ENCODE measurements around the gene TSPEAR. TPM values are rescaled to one million over a fixed set of nuclear protein-coding genes. Genes with fewer than 3 reads are reported as not detected.

The TSPEAR gene
- total and polyA plus RNA-seq, 2 donors (not counting 1 experiment from before 2014, with no cell fraction given), result not detected

- Histone ChIP-seq H3K9me3 (ENCODE audit: control insufficient read depth, insufficient read depth, low read depth, low read length) (no peaks in the 10 kb centered on the region), H3K79me2 (ENCODE audit: control insufficient read depth, insufficient read depth, low read length) (no peaks in the 10 kb centered on the region), H4K20me1 (ENCODE audit: control insufficient read depth, extremely low read depth, insufficient read depth, low read length) (no peaks in the 10 kb centered on the region), H3K4me1 (ENCODE audit: control insufficient read depth, extremely low read depth, insufficient read depth, low read length) (no peaks in the 10 kb centered on the region), H3K9ac (ENCODE audit: insufficient read depth, low read length) (no peak overlapping the region), H3K4me3 (replicated peaks in 1 of 4; ENCODE audit: control extremely low read depth in 1 of 4, insufficient read depth in 1 of 4, low read depth in 3 of 4, low read length in 4 of 4) (no peak overlapping the region), H3K4me2 (ENCODE audit: extremely low read depth, insufficient read depth, low read length) (no peak overlapping the region), H3K27me3 (ENCODE audit: control insufficient read depth, insufficient read depth, low read length) (no peaks in the 10 kb centered on the region), H3K27ac (ENCODE audit: insufficient read depth, low read length) (no peak overlapping the region), H3K36me3 (ENCODE audit: control insufficient read depth, insufficient read depth, low read length) (no peaks in the 10 kb centered on the region), H2AFZ (ENCODE audit: low read length) (no peak overlapping the region)
- TF ChIP-seq EZH2 (IDR thresholded peaks at IDR 0.05; ENCODE audit: low read length, missing control alignments) (no peak), CTCF (conservative IDR thresholded peaks at IDR 0.05 in 1 of 2, IDR thresholded peaks at IDR 0.05 in 1 of 2; ENCODE audit: low read depth in 1 of 2, low read length in 2 of 2) (no peak)
- no peak for DNase-seq (ENCODE audit: low read depth in 2 of 2)
These were observed 225.1 kb downstream of the TSPEAR start for GRCh38 chr21:44486302-44486701.

GRCh38 chr21:44485796-44486195 lies 225.6 kb downstream of the TSPEAR start:
- Histone ChIP-seq H3K9ac (ENCODE audit: insufficient read depth, low read length) (no peak overlapping the region), H3K4me1 (ENCODE audit: control insufficient read depth, extremely low read depth, insufficient read depth, low read length) (no peaks in the 10 kb centered on the region), H3K4me2 (ENCODE audit: extremely low read depth, insufficient read depth, low read length) (no peak overlapping the region), H3K4me3 (replicated peaks in 1 of 4; ENCODE audit: control extremely low read depth in 1 of 4, insufficient read depth in 1 of 4, low read depth in 3 of 4, low read length in 4 of 4) (peak overlapping the region in 1 of 4 experiments; percentile 30), H3K27ac (ENCODE audit: insufficient read depth, low read length) (no peak overlapping the region), H3K9me3 (ENCODE audit: control insufficient read depth, insufficient read depth, low read depth, low read length) (no peaks in the 10 kb centered on the region), H3K36me3 (ENCODE audit: control insufficient read depth, insufficient read depth, low read length) (no peaks in the 10 kb centered on the region), H3K79me2 (ENCODE audit: control insufficient read depth, insufficient read depth, low read length) (no peaks in the 10 kb centered on the region), H3K27me3 (ENCODE audit: control insufficient read depth, insufficient read depth, low read length) (no peaks in the 10 kb centered on the region), H2AFZ (ENCODE audit: low read length) (no peak overlapping the region), H4K20me1 (ENCODE audit: control insufficient read depth, extremely low read depth, insufficient read depth, low read length) (no peaks in the 10 kb centered on the region)
- DNase-seq (ENCODE audit: low read depth in 2 of 2), result no peak
- no peak for TF ChIP-seq EZH2 (IDR thresholded peaks at IDR 0.05; ENCODE audit: low read length, missing control alignments)
- no peak for TF ChIP-seq CTCF (conservative IDR thresholded peaks at IDR 0.05 in 1 of 2, IDR thresholded peaks at IDR 0.05 in 1 of 2; ENCODE audit: low read depth in 1 of 2, low read length in 2 of 2)

GRCh38 chr21:44485254-44485793 lies 226.0 kb downstream of the TSPEAR start:
- Histone ChIP-seq H3K36me3 (ENCODE audit: control insufficient read depth, insufficient read depth, low read length) (no peaks in the 10 kb centered on the region), H3K9ac (ENCODE audit: insufficient read depth, low read length) (no peak overlapping the region), H4K20me1 (ENCODE audit: control insufficient read depth, extremely low read depth, insufficient read depth, low read length) (no peaks in the 10 kb centered on the region), H3K9me3 (ENCODE audit: control insufficient read depth, insufficient read depth, low read depth, low read length) (no peaks in the 10 kb centered on the region), H3K4me1 (ENCODE audit: control insufficient read depth, extremely low read depth, insufficient read depth, low read length) (no peaks in the 10 kb centered on the region), H3K4me3 (replicated peaks in 1 of 4; ENCODE audit: control extremely low read depth in 1 of 4, insufficient read depth in 1 of 4, low read depth in 3 of 4, low read length in 4 of 4) (peak overlapping the region in 1 of 4 experiments; percentile 30), H2AFZ (ENCODE audit: low read length) (no peak overlapping the region), H3K27ac (ENCODE audit: insufficient read depth, low read length) (no peak overlapping the region), H3K27me3 (ENCODE audit: control insufficient read depth, insufficient read depth, low read length) (no peaks in the 10 kb centered on the region), H3K4me2 (ENCODE audit: extremely low read depth, insufficient read depth, low read length) (no peak overlapping the region), H3K79me2 (ENCODE audit: control insufficient read depth, insufficient read depth, low read length) (no peaks in the 10 kb centered on the region)
- peak in 1 of 2 donors; percentile 17 for DNase-seq (ENCODE audit: low read depth in 2 of 2)
- TF ChIP-seq EZH2 (IDR thresholded peaks at IDR 0.05; ENCODE audit: low read length, missing control alignments) (no peak), CTCF (conservative IDR thresholded peaks at IDR 0.05 in 1 of 2, IDR thresholded peaks at IDR 0.05 in 1 of 2; ENCODE audit: low read depth in 1 of 2, low read length in 2 of 2) (peak in 1 of 2 donors; percentile 14)

Data from fibroblast of lung (primary cell).